ENCODE results near the gene WDR64.

GRCh38 chr1:241639623-241640148 is 12.4 kb upstream of the WDR64 start:
- TF ChIP-seq CTCF (IDR thresholded peaks at IDR 0.05): no peak
- no peak for TF ChIP-seq POLR2AphosphoS5 (IDR thresholded peaks at IDR 0.05)
- TF ChIP-seq EP300 (IDR thresholded peaks at IDR 0.05): no peak
- TF ChIP-seq POLR2A (IDR thresholded peaks at IDR 0.05): no peak
